Caco-2 (cell line): ENCODE measurements around the gene COL6A2. TPM values are rescaled to one million over a fixed set of nuclear protein-coding genes. Genes with fewer than 3 reads are reported as not detected.

Experiments used
- BruUV-seq: library from RNA; stranded (reverse); fragments of 400-500 nt; replicated peaks from 2 replicates; lab custom pipeline; 2021; lab: Mats Ljungman, UMichigan
- CTCF ChIA-PET: fragments of 300-600 bp; sonication (Branson Sonifier 250); formaldehyde crosslinking; loops from one replicate; lab custom pipeline; 2022; ENCODE audit warnings: antibody characterized with exemption; lab: Charles Lee
- POLR2A ChIA-PET: fragments of 300-600 bp; sonication (Branson Sonifier 250); formaldehyde crosslinking; loops from one replicate; lab custom pipeline; 2022; ENCODE audit warnings: antibody characterized with exemption; lab: Charles Lee
- DNase-seq, 2 experiments: peaks; one replicate each; pipeline versions ENCODE4 v3.0.0 to v3.0.0-alpha.2; 2020 to 2022
- H3K27me3 ChIP-seq: replicated peaks from 2 replicates; pipeline ENCODE4 v1.6.0; 2011; ENCODE audit warnings: low read length; ENCODE audit not compliant: control insufficient read depth, insufficient read depth
- H3K36me3 ChIP-seq: 2 replicates; pipeline ENCODE4 v1.5.1; 2011; ENCODE audit warnings: low read length; ENCODE audit not compliant: control insufficient read depth, insufficient read depth
- H3K4me1 ChIP-seq: fragments of 250-450 bp; sonication (Bioruptor Pico); 2 replicates; pipeline ENCODE4 v1.5.1; 2020; ENCODE audit warnings: mild to moderate bottlenecking
- H3K4me3 ChIP-seq: 2 replicates; pipeline ENCODE4 v1.5.1; 2011; ENCODE audit warnings: low read depth, mild to moderate bottlenecking, control low read depth, low read length
- H3K9me3 ChIP-seq: fragments of 250-450 bp; sonication (Bioruptor Pico); 2 replicates; pipeline ENCODE4 v1.5.1; 2020; ENCODE audit warnings: mild to moderate bottlenecking, moderate library complexity
- H3K27ac Mint-ChIP-seq: one replicate; pipeline ENCODE4 v1.8.0; 2022; ENCODE audit warnings: mixed read lengths; ENCODE audit not compliant: unreplicated experiment
- H3K27me3 Mint-ChIP-seq: one replicate; pipeline ENCODE4 v1.8.0; 2022; ENCODE audit warnings: mixed read lengths; ENCODE audit not compliant: insufficient read depth, unreplicated experiment
- H3K36me3 Mint-ChIP-seq: one replicate; pipeline ENCODE4 v1.8.0; 2022; ENCODE audit warnings: mild to moderate bottlenecking, mixed read lengths; ENCODE audit not compliant: insufficient read depth, unreplicated experiment
- H3K4me1 Mint-ChIP-seq: one replicate; pipeline ENCODE4 v1.8.0; 2022; ENCODE audit warnings: low read depth, mixed read lengths; ENCODE audit not compliant: unreplicated experiment
- H3K4me3 Mint-ChIP-seq: one replicate; pipeline ENCODE4 v1.8.0; 2022; ENCODE audit warnings: mild to moderate bottlenecking, moderate library complexity, mixed read lengths; ENCODE audit not compliant: unreplicated experiment
- H3K9me3 Mint-ChIP-seq: one replicate; pipeline ENCODE4 v1.8.0; 2022; ENCODE audit warnings: mixed read lengths; ENCODE audit not compliant: unreplicated experiment
- CTCF ChIP-seq, 2 experiments: fragments of 200-600 bp in 1 of 2; IDR thresholded peaks; 1 replicate in 1 of 2; 2 replicates in 1 of 2; pipeline versions ENCODE4 v1.5.1 to v1.8.0; 2011 to 2022; ENCODE audit warnings: antibody characterized with exemption in 1 of 2, control low read depth in 1 of 2, inconsistent platforms in 1 of 2, low read depth in 1 of 2, low read length in 1 of 2, mild to moderate bottlenecking in 1 of 2, moderate library complexity in 1 of 2; ENCODE audit not compliant: insufficient read depth in 1 of 2, severe bottlenecking in 1 of 2, unreplicated experiment in 1 of 2
- intact Hi-C: fragments of 100-400 bp; cut with micrococcal nuclease; formaldehyde crosslinking; loops from one replicate; pipeline ENCODE4 v1.10.0; 2022; ENCODE audit not compliant: unreplicated experiment
- total RNA-seq: library from RNA; stranded (reverse); gene quantifications from 2 replicates; pipeline ENCODE4 v1.2.3, GENCODE V29; 2022

COL6A2 gene
- total RNA-seq, 1 experiment from 2014 or later = 8.8 TPM

- H3K27me3 ChIP-seq = no peaks in the 10 kb centered on the region
- H3K9me3 Mint-ChIP-seq = peaks cover 40% of the 10 kb centered on the region
- H3K4me3 ChIP-seq = no peak overlapping the region
- no peak for TF ChIP-seq CTCF (IDR thresholded peaks at IDR 0.05; ENCODE audit: insufficient read depth in 1 of 2, low read depth in 1 of 2, low read length in 1 of 2, severe bottlenecking in 1 of 2, unreplicated experiment in 1 of 2)
- no TSS peak for BruUV-seq
- no peaks in the 10 kb centered on the region for H3K4me1 ChIP-seq
- intact Hi-C loops = no loop called here
- H3K27me3 Mint-ChIP-seq = peaks cover 5% of the 10 kb centered on the region
- H3K36me3 Mint-ChIP-seq = no peaks in the 10 kb centered on the region
- CTCF ChIA-PET = no interaction called here
- POLR2A ChIA-PET = no interaction called here
- no peak overlapping the region for H3K27ac Mint-ChIP-seq
- no peaks in the 10 kb centered on the region for H3K4me1 Mint-ChIP-seq
- H3K4me3 Mint-ChIP-seq = no peak overlapping the region
- H3K36me3 ChIP-seq = no peaks in the 10 kb centered on the region
- DNase-seq = no peak
- H3K9me3 ChIP-seq = peaks cover 9% of the 10 kb centered on the region; the same call in 1 of the 2 replicates
Measured at GRCh38 chr21:46108827-46109312, 11.0 kb downstream of the COL6A2 start.

GRCh38 chr21:46109313-46110221 is 11.7 kb downstream of the COL6A2 start:
- Histone ChIP-seq H3K4me1 (no peaks in the 10 kb centered on the region), H3K9me3 (peaks cover 9% of the 10 kb centered on the region; the same call in 1 of the 2 replicates), H3K4me3 (no peak overlapping the region), H3K36me3 (no peaks in the 10 kb centered on the region), H3K27me3 (no peaks in the 10 kb centered on the region)
- POLR2A ChIA-PET = no interaction called here
- intact Hi-C loops = no loop called here
- Mint-ChIP-seq H3K27me3 (no peaks in the 10 kb centered on the region), H3K36me3 (no peaks in the 10 kb centered on the region), H3K9me3 (peaks cover 33% of the 10 kb centered on the region), H3K4me1 (no peaks in the 10 kb centered on the region), H3K4me3 (no peak overlapping the region), H3K27ac (no peak overlapping the region)
- no TSS peak for BruUV-seq
- no peak for DNase-seq
- TF ChIP-seq CTCF (IDR thresholded peaks at IDR 0.05; ENCODE audit: insufficient read depth in 1 of 2, low read depth in 1 of 2, low read length in 1 of 2, severe bottlenecking in 1 of 2, unreplicated experiment in 1 of 2) = no peak
- CTCF ChIA-PET = no interaction called here

DNA sequence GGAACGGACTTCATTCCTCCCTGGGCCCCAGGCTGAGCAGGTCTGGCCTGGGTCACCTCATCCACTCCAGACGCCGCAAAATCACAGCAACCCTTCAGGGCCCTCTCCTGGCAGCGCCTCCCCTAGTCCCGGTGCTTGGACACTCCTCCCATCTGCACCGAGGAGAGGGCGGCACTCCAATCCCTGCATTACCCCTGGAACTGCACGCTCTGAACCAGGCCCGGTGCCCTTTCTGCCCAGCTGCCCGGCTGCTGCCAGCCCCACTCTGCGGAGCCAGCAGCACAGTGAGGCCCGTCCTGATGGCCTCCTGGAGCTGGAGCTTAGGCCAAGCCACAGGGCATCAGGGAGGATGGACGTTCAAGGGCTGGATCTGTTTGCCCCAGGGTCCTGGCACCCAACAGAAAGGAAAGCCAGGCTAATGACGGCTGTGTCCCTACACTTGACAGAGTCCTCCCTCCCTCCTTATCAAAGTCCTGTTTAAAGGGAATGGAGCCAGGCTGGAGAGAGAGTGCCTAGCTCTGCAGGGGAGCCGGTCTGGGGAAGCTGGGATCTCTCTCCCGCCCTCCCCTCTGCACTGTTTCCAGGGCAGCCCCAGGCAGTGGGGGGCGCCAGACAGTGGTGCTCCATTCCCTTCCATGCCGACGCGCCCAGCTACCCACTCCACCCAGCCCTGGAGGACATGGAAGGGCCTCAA is 12.7 kb downstream of the COL6A2 start:
- intact Hi-C loops = no loop called here
- no peaks in the 10 kb centered on the region for H3K27me3 Mint-ChIP-seq

More for the DNA sequence above, 12.7 kb downstream of the COL6A2 start:
- Mint-ChIP-seq H3K4me1 (no peaks in the 10 kb centered on the region), H3K4me3 (no peak overlapping the region), H3K9me3 (peaks cover 24% of the 10 kb centered on the region), H3K36me3 (no peaks in the 10 kb centered on the region), H3K27ac (no peak overlapping the region)
- Histone ChIP-seq H3K27me3 (no peaks in the 10 kb centered on the region), H3K4me3 (no peak overlapping the region), H3K9me3 (peaks cover 9% of the 10 kb centered on the region; the same call in 1 of the 2 replicates), H3K4me1 (no peaks in the 10 kb centered on the region), H3K36me3 (no peaks in the 10 kb centered on the region)
- DNase-seq = peak in 1 of 2 experiments; percentile 22
- BruUV-seq = no TSS peak
- TF ChIP-seq CTCF (IDR thresholded peaks at IDR 0.05; ENCODE audit: insufficient read depth in 1 of 2, low read depth in 1 of 2, low read length in 1 of 2, severe bottlenecking in 1 of 2, unreplicated experiment in 1 of 2) = no peak
- ChIA-PET CTCF (no interaction called here), POLR2A (no interaction called here)
